ENCODE data around the gene COL18A1. TPM values are rescaled to one million over a fixed set of nuclear protein-coding genes. Genes with fewer than 3 reads are reported as not detected.

COL18A1 gene
- total and polyA plus RNA-seq, 2 donors from 2014 or later = 150 to 316 TPM

- DNase-seq (peak in 2 of 5 donors; percentile 43 to 80), FAIRE-seq (no peak)
- Histone ChIP-seq H3K27me3 (ENCODE audit: control insufficient read depth, insufficient read depth, low read length) (no peaks in the 10 kb centered on the region), H3K4me1 (ENCODE audit: control insufficient read depth in 2 of 3, insufficient read depth in 2 of 3, low read depth in 1 of 3, low read length in 3 of 3) (peaks cover 0 to 29% (median 13%) of the 10 kb centered on the region in 3 donors), H3K27ac (ENCODE audit: low read depth in 2 of 2, low read length in 2 of 2) (no peak overlapping the region), H3K36me3 (ENCODE audit: control insufficient read depth in 2 of 3, insufficient read depth in 3 of 3, low read length in 3 of 3) (no peaks in the 10 kb centered on the region), H3K9ac (ENCODE audit: low read length in 3 of 3) (no peak overlapping the region), H3K4me3 (ENCODE audit: low read length in 3 of 3) (no peak overlapping the region), H3K9me3 (ENCODE audit: control insufficient read depth in 2 of 3, insufficient read depth in 1 of 3, low read length in 3 of 3) (no peaks in the 10 kb centered on the region)
- intact Hi-C loops (cut with DNase I) = no loop called here
- no peak for TF ChIP-seq CTCF (IDR thresholded peaks at IDR 0.05; ENCODE audit: borderline replicate concordance, extremely low read depth, insufficient read depth)
These were observed 49.3 kb downstream of the COL18A1 start for GRCh38 chr21:45454060-45454925.

GRCh38 chr21:45454926-45455673, 50.1 kb downstream of the COL18A1 start:
- DNase-seq (peak in 1 of 5 donors; percentile 88), FAIRE-seq (no peak)
- Histone ChIP-seq H3K27ac (ENCODE audit: low read depth in 2 of 2, low read length in 2 of 2) (peak overlapping the region in 1 of 2 donors; percentile 49), H3K4me3 (ENCODE audit: low read length in 3 of 3) (peak overlapping the region in 1 of 3 donors; percentile 17), H3K4me1 (ENCODE audit: control insufficient read depth in 2 of 3, insufficient read depth in 2 of 3, low read depth in 1 of 3, low read length in 3 of 3) (peaks cover 0 to 29% (median 11%) of the 10 kb centered on the region in 3 donors), H3K36me3 (ENCODE audit: control insufficient read depth in 2 of 3, insufficient read depth in 3 of 3, low read length in 3 of 3) (no peaks in the 10 kb centered on the region), H3K27me3 (ENCODE audit: control insufficient read depth, insufficient read depth, low read length) (no peaks in the 10 kb centered on the region), H3K9me3 (ENCODE audit: control insufficient read depth in 2 of 3, insufficient read depth in 1 of 3, low read length in 3 of 3) (no peaks in the 10 kb centered on the region), H3K9ac (ENCODE audit: low read length in 3 of 3) (no peak overlapping the region)
- TF ChIP-seq CTCF (IDR thresholded peaks at IDR 0.05; ENCODE audit: borderline replicate concordance, extremely low read depth, insufficient read depth) = no peak
- intact Hi-C loops (cut with DNase I) = no loop called here

- Histone ChIP-seq H3K9ac (ENCODE audit: low read length in 3 of 3) (no peak overlapping the region), H3K27me3 (ENCODE audit: control insufficient read depth, insufficient read depth, low read length) (no peaks in the 10 kb centered on the region), H3K4me3 (ENCODE audit: low read length in 3 of 3) (no peak overlapping the region), H3K9me3 (ENCODE audit: control insufficient read depth in 2 of 3, insufficient read depth in 1 of 3, low read length in 3 of 3) (no peaks in the 10 kb centered on the region), H3K27ac (ENCODE audit: low read depth in 2 of 2, low read length in 2 of 2) (peak overlapping the region; percentile 30 to 49), H3K36me3 (ENCODE audit: control insufficient read depth in 2 of 3, insufficient read depth in 3 of 3, low read length in 3 of 3) (no peaks in the 10 kb centered on the region), H3K4me1 (ENCODE audit: control insufficient read depth in 2 of 3, insufficient read depth in 2 of 3, low read depth in 1 of 3, low read length in 3 of 3) (peaks cover 0 to 29% (median 11%) of the 10 kb centered on the region in 3 donors)
- TF ChIP-seq CTCF (IDR thresholded peaks at IDR 0.05; ENCODE audit: borderline replicate concordance, extremely low read depth, insufficient read depth) = no peak
- DNase-seq = peak in 1 of 5 donors; percentile 80
- intact Hi-C loops (cut with DNase I) = no loop called here
- no peak for FAIRE-seq
These were observed 51.0 kb downstream of the COL18A1 start for GRCh38 chr21:45455674-45456583.

Data from kidney (tissue), 14 donors.